ENCODE data around the gene SHH.

GRCh38 chr7:155787171-155787851 is 25.0 kb downstream of the SHH start:
- no peak for TF ChIP-seq CTCF (IDR thresholded peaks at IDR 0.05)
- TF ChIP-seq POLR2A (IDR thresholded peaks at IDR 0.05), result no peak
